NCI-H1694 treated with DMSO at 0.1 percent for 48 hours (cell line): ENCODE data around the gene TOLLIP.
"Not testable (repeated sequence)": the region's sequence is repeated elsewhere in the genome, so short reads cannot be mapped to it uniquely, and the experiment has no call there.

ENCODE experiments used
- DNase-seq: peaks from one replicate; lab custom pipeline; 2025; lab: John Stamatoyannopoulos, UW

TOLLIP gene

GRCh38 chr11:1246301-1246700, 63.1 kb downstream of the TOLLIP start:
- DNase-seq = not testable (repeated sequence)

- DNase-seq = not testable (repeated sequence)
These were observed 63.7 kb downstream of the TOLLIP start for GRCh38 chr11:1245717-1246116.

- not testable (repeated sequence) for DNase-seq
These were observed 64.9 kb downstream of the TOLLIP start for GRCh38 chr11:1244557-1244956.

GRCh38 chr11:1243521-1243920, 65.9 kb downstream of the TOLLIP start:
- not testable (repeated sequence) for DNase-seq

- DNase-seq = not testable (repeated sequence)
These were observed 66.7 kb downstream of the TOLLIP start for GRCh38 chr11:1242751-1243150.

- no peak for DNase-seq
These were observed 67.1 kb downstream of the TOLLIP start for GRCh38 chr11:1242289-1242688.

GRCh38 chr11:1241706-1242105, 67.7 kb downstream of the TOLLIP start:
- no peak for DNase-seq

- no peak for DNase-seq
These were observed 68.7 kb downstream of the TOLLIP start for GRCh38 chr11:1240771-1241170.

- no peak for DNase-seq
These were observed 69.7 kb downstream of the TOLLIP start for GRCh38 chr11:1239596-1240205.

GRCh38 chr11:1238767-1239595, 70.5 kb downstream of the TOLLIP start:
- no peak for DNase-seq

- no peak for DNase-seq
These were observed 71.6 kb downstream of the TOLLIP start for GRCh38 chr11:1237851-1238250.

- DNase-seq = no peak
These were observed 72.3 kb downstream of the TOLLIP start for GRCh38 chr11:1237128-1237580.

GRCh38 chr11:1236316-1237127, 72.9 kb downstream of the TOLLIP start:
- no peak for DNase-seq

- DNase-seq = no peak
These were observed 73.5 kb downstream of the TOLLIP start for GRCh38 chr11:1235901-1236315.

- no peak for DNase-seq
These were observed 74.0 kb downstream of the TOLLIP start for GRCh38 chr11:1235306-1235900.

- no peak for DNase-seq
These were observed 74.6 kb downstream of the TOLLIP start for GRCh38 chr11:1234771-1235305.

GRCh38 chr11:1234054-1234720, 75.2 kb downstream of the TOLLIP start:
- DNase-seq = no peak

GRCh38 chr11:1233351-1234053, 75.9 kb downstream of the TOLLIP start:
- no peak for DNase-seq

- DNase-seq = no peak
These were observed 76.5 kb downstream of the TOLLIP start for GRCh38 chr11:1232883-1233321.

- no peak for DNase-seq
These were observed 77.2 kb downstream of the TOLLIP start for GRCh38 chr11:1232021-1232882.
